GM19238 (cell line): ENCODE measurements around the gene CAV1.

Experiments used
- DNase-seq: peaks from one replicate; pipeline ENCODE4 v3.0.0; 2011; ENCODE audit warnings: low spot score; ENCODE audit not compliant: insufficient read length

CAV1 gene

GRCh38 chr7:116530107-116530820 lies 5.4 kb downstream of the CAV1 start:
- DNase-seq: no peak

- DNase-seq: no peak
These were observed 7.4 kb downstream of the CAV1 start for GRCh38 chr7:116532102-116532688.

GRCh38 chr7:116534790-116535189 lies 10.0 kb downstream of the CAV1 start:
- DNase-seq: no peak

- DNase-seq: no peak
These were observed 10.6 kb downstream of the CAV1 start for GRCh38 chr7:116535416-116535815.

GRCh38 chr7:116538138-116538537 lies 13.3 kb downstream of the CAV1 start:
- DNase-seq: no peak

- no peak for DNase-seq
These were observed 15.0 kb downstream of the CAV1 start for GRCh38 chr7:116539879-116540278.

GRCh38 chr7:116540743-116541142 lies 15.9 kb downstream of the CAV1 start:
- no peak for DNase-seq

GRCh38 chr7:116541951-116542350 lies 17.1 kb downstream of the CAV1 start:
- no peak for DNase-seq

GRCh38 chr7:116542618-116543017 lies 17.8 kb downstream of the CAV1 start:
- DNase-seq: no peak

- no peak for DNase-seq
These were observed 18.8 kb downstream of the CAV1 start for GRCh38 chr7:116543664-116544063.

- no peak for DNase-seq
These were observed 19.7 kb downstream of the CAV1 start for GRCh38 chr7:116544487-116544886.

GRCh38 chr7:116545411-116545993 lies 20.7 kb downstream of the CAV1 start:
- DNase-seq: no peak

GRCh38 chr7:116546054-116546453 lies 21.2 kb downstream of the CAV1 start:
- no peak for DNase-seq

- no peak for DNase-seq
These were observed 22.1 kb downstream of the CAV1 start for GRCh38 chr7:116546916-116547315.

- DNase-seq: no peak
These were observed 22.5 kb downstream of the CAV1 start for GRCh38 chr7:116547347-116547746.

- no peak for DNase-seq
These were observed 23.7 kb downstream of the CAV1 start for GRCh38 chr7:116548506-116548905.

- no peak for DNase-seq
These were observed 24.5 kb downstream of the CAV1 start for GRCh38 chr7:116549370-116549769.

GRCh38 chr7:116551692-116552091 lies 26.9 kb downstream of the CAV1 start:
- no peak for DNase-seq

GRCh38 chr7:116552602-116553001 lies 27.8 kb downstream of the CAV1 start:
- DNase-seq: no peak

GRCh38 chr7:116553168-116553964 lies 28.5 kb downstream of the CAV1 start:
- no peak for DNase-seq

- no peak for DNase-seq
These were observed 29.6 kb downstream of the CAV1 start for GRCh38 chr7:116554436-116554835.

- DNase-seq: no peak
These were observed 30.1 kb downstream of the CAV1 start for GRCh38 chr7:116554911-116555310.
